Ovary (tissue), 9 donors: ENCODE results near the gene XPC. TPM values are rescaled to one million over a fixed set of nuclear protein-coding genes. Genes with fewer than 3 reads are reported as not detected.

Experiments used
- DNase-seq, 5 donors: peaks; one replicate each; pipeline ENCODE4 v3.0.0-alpha.2; 2019 to 2020
- H3K27ac ChIP-seq, 2 donors: fragments of 200-600 bp; one replicate each; pipeline versions ENCODE4 v1.5.1 to v1.8.0; 2019 to 2022
- H3K27me3 ChIP-seq: fragments of 200-600 bp; one replicate; pipeline ENCODE4 v1.8.0; 2022
- H3K36me3 ChIP-seq: fragments of 200-600 bp; sonication (generic); one replicate; pipeline ENCODE4 v1.5.1; 2019
- H3K4me1 ChIP-seq: one replicate; pipeline ENCODE4 v1.8.1; 2013; ENCODE audit warnings: mild to moderate bottlenecking, moderate library complexity; ENCODE audit not compliant: insufficient read depth
- H3K4me3 ChIP-seq: fragments of 200-600 bp; sonication (generic); one replicate; pipeline ENCODE4 v1.5.1; 2017
- H3K9me3 ChIP-seq, 2 donors: fragments of 200-600 bp in 1 of 2; sonication (generic) in 1 of 2; one replicate each; pipeline versions ENCODE4 v1.5.1 to v1.8.1; 2013 to 2019; ENCODE audit warnings: mild to moderate bottlenecking in 1 of 2, moderate library complexity in 1 of 2
- EP300 ChIP-seq: sonication (generic); formaldehyde crosslinking; IDR thresholded peaks from one replicate; pipeline ENCODE4 v1.6.1; 2017; ENCODE audit warnings: antibody characterized with exemption
- POLR2A ChIP-seq: fragments of 450-650 bp; IDR thresholded peaks from one replicate; pipeline ENCODE4 v1.6.1; 2017; ENCODE audit warnings: antibody characterized with exemption, mild to moderate bottlenecking, moderate library complexity
- WGBS, 3 donors: extraction: QIAGEN DNeasy Blood & Tissue Kit in 1 of 3; methylation state at CpG; one replicate each; pipeline versions ENCODE4 v1.1.5 to v1.1.7; 2013 to 2017; 5-methylcytosine and 5-hydroxymethylcytosine counted together
- intact Hi-C, 4 donors: fragments of 100-400 bp; cut with DNase I; formaldehyde crosslinking; loops; one replicate each; pipeline versions ENCODE4 v1.11.0 to v1.15.1; 2022 to 2023
- polyA plus RNA-seq, 2 donors: library from polyadenylated mRNA; stranded (reverse); fragments of 200-250 nt in 1 of 2; fragments of 350-450 nt in 1 of 2; fragmentation: Illumina TruSeq in 1 of 2; extraction: RNeasy Lipid Tissue Mini Kit (QIAGEN cat#74804) in 1 of 2; gene quantifications; one replicate each; pipeline ENCODE4 v1.2.3, GENCODE V29; 2013 to 2014
- total RNA-seq, 7 donors: library from RNA; depleted of rRNA in 2 of 7; stranded (reverse); fragments of >200 nt in 2 of 7; fragmentation: NEBNext Ultra II Directional in 3 of 7; extraction: Animal tissue kit (Norgen Biotek cat#: 25700) in 3 of 7; gene quantifications; one replicate each; pipeline versions ENCODE4 v1.1.0 to v1.2.4, GENCODE V29; 2016 to 2023
- TF ChIP-seq, protein P1 (sequence below), 3 donors: fragments of 450-650 bp in 2 of 3; fragments of 200-600 bp in 1 of 3; IDR thresholded peaks; one replicate each; pipeline versions ENCODE4 v1.5.1 to v1.8.0; 2016 to 2022; ENCODE audit warnings: antibody characterized with exemption in 3 of 3, mild to moderate bottlenecking in 1 of 3
- donor health status: DM: no; HTN: no; CAD: no; lungs with moderate emphysema.
- donor health status: DM: no; HTN: no; CAD: no.
- donor health status: Bipolar disorder and iron deficiency.
- donor health status: DM: yes; HTN: yes; CAD: no.
- donor health status: DM: no; HTN: no; CAD: no.
- donor health status: DM: yes; HTN: yes; CAD: no.

Gene XPC
- total and polyA plus RNA-seq, 9 donors: 36.2 to 63.1 (median 40.6) TPM

DNA sequence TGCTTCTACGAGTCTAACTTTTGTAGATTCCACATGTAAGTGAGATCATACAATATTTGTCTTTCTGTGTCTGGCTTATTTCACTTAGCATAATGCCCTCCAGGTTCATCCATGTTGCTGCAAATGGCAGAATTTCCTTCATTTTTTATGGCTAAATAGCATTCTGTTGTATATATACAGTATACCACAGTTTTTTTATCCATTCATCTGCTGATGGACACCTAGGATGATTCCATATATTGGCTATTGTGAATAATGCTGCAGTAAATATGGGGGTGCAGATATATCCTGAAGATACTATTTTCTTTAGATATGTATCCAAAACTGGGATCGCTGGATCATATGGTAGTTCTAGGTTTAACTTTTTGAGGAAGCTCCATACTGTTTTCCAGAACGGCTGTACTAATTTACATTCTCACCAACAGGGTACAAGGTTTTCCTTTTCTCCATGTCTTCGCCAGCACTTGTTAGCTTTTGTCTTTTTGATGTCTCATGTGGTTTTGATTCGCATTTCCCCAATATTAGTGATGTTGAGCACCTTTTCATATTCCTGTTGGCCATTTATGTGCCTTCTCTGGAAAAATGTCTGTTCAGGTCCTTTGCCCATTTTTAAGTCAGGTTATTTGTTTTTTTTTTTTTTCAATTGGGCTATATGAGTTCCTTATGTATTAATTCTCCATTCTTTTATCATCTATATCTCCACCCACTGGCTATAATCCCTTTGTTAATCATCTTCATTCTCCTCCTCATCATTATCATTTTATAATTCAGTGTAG, 80.6 kb downstream of the XPC start:
- Histone ChIP-seq H3K4me3 (no peak overlapping the region), H3K27me3 (no peaks in the 10 kb centered on the region), H3K9me3 (no peaks in the 10 kb centered on the region), H3K4me1 (no peaks in the 10 kb centered on the region), H3K27ac (no peak overlapping the region), H3K36me3 (no peaks in the 10 kb centered on the region)
- DNase-seq: no peak
- WGBS, 3 donors: 87 to 94% (median 91%) methylated on average over 5 of the region's 5 CpGs
- TF ChIP-seq, protein P1, sequence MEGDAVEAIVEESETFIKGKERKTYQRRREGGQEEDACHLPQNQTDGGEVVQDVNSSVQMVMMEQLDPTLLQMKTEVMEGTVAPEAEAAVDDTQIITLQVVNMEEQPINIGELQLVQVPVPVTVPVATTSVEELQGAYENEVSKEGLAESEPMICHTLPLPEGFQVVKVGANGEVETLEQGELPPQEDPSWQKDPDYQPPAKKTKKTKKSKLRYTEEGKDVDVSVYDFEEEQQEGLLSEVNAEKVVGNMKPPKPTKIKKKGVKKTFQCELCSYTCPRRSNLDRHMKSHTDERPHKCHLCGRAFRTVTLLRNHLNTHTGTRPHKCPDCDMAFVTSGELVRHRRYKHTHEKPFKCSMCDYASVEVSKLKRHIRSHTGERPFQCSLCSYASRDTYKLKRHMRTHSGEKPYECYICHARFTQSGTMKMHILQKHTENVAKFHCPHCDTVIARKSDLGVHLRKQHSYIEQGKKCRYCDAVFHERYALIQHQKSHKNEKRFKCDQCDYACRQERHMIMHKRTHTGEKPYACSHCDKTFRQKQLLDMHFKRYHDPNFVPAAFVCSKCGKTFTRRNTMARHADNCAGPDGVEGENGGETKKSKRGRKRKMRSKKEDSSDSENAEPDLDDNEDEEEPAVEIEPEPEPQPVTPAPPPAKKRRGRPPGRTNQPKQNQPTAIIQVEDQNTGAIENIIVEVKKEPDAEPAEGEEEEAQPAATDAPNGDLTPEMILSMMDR (IDR thresholded peaks at IDR 0.05): no peak
- TF ChIP-seq POLR2A (no peak), EP300 (no peak)
- intact Hi-C loops: no loop called here

DNA sequence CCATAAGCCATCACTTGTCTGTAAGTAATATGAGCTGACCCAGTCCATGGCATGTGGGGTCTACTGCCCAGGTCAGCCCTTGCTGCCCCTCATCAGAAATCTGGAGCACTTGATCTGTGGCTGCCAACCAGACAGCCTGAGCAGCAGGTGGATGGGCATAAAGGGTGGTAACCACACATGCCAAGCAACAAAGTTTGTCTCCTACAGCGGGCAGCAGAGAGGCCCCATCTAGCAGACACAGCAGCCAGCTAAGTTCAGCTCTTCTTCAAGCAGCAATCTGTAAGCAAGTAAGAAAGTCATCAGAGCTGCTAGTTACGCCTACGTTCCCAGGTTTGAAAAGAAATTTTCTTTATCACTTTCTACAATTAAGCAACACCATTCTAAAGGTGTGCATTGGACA, 81.7 kb downstream of the XPC start:
- DNase-seq: no peak
- Histone ChIP-seq H3K27me3 (no peaks in the 10 kb centered on the region), H3K27ac (no peak overlapping the region), H3K9me3 (no peaks in the 10 kb centered on the region), H3K4me3 (no peak overlapping the region), H3K4me1 (no peaks in the 10 kb centered on the region), H3K36me3 (no peaks in the 10 kb centered on the region)
- WGBS, 3 donors: 82 to 93% (median 84%) methylated on average over 3 of the region's 3 CpGs
- no peak for TF ChIP-seq POLR2A
- no peak for TF ChIP-seq EP300
- TF ChIP-seq, protein P1 (IDR thresholded peaks at IDR 0.05): no peak
- intact Hi-C loops: no loop called here

Other genes with a start within 250 kb of the XPC start
- gene CHCHD4, start 53.7 kb downstream of the XPC start, total RNA-seq: 10 to 100 TPM; 10.1 to 16.7 (median 12.2) TPM
- 10 to 100 TPM; 11.7 to 22.2 TPM for gene CHCHD4, start 53.7 kb downstream of the XPC start, polyA plus RNA-seq
- gene TMEM43, start 53.5 kb downstream of the XPC start, total RNA-seq: 10 to 100 TPM; 72.0 to 100.0 (median 87.3) TPM
- 100 to 1,000 TPM in 1 of 2 donors, 10 to 100 TPM in 1; 82.3 to 104 TPM for gene TMEM43, start 53.5 kb downstream of the XPC start, polyA plus RNA-seq
- 10 to 100 TPM in 3 of 7 donors, 1 to 10 TPM in 4; 7.9 to 12.0 (median 9.7) TPM for gene LSM3, start 216 bp upstream of the XPC start, total RNA-seq
- gene LSM3, start 216 bp upstream of the XPC start, polyA plus RNA-seq: 10 to 100 TPM; 11.2 to 18.6 TPM
- gene SLC6A6, start 224.0 kb upstream of the XPC start, total RNA-seq: 100 to 1,000 TPM in 3 of 7 donors, 10 to 100 TPM in 4; 32.5 to 141 (median 80.5) TPM
- 10 to 100 TPM; 37.6 to 81.1 TPM for gene SLC6A6, start 224.0 kb upstream of the XPC start, polyA plus RNA-seq